IMR-90 (cell line): Measurements from ENCODE around the gene CCP110. TPM values are rescaled to one million over a fixed set of nuclear protein-coding genes. Genes with fewer than 3 reads are reported as not detected.
A peak's percentile ranks its signal among the peaks of the same experiment; 100 is the strongest.

Experiments
- ATAC-seq: fragments of 200-7000 bp; cut with Tn5 transposase; 2 replicates; pipeline ENCODE4 v1.9.1; 2020; ENCODE audit warnings: low read depth, mild to moderate bottlenecking, moderate library complexity
- Bru-seq: library from RNA; stranded (reverse); fragments of 400-500 nt; gene quantifications from one replicate; lab custom pipeline; 2021; lab: Mats Ljungman, UMichigan
- BruChase-seq, 2 experiments: library from RNA; stranded (reverse); fragments of 400-500 nt; gene quantifications; one replicate each; lab custom pipeline; 2021; lab: Mats Ljungman, UMichigan
- BruUV-seq: library from RNA; stranded (reverse); fragments of 400-500 nt; replicated peaks from 2 replicates; lab custom pipeline; 2021; lab: Mats Ljungman, UMichigan
- CTCF ChIA-PET: fragments of 300-600 bp; formaldehyde crosslinking; extraction: SDS; loops from one replicate; lab custom pipeline; 2021; ENCODE audit warnings: antibody characterized with exemption; lab: Yijun Ruan, JAX
- POLR2A ChIA-PET: fragments of 300-600 bp; sonication (Branson Sonifier 250); formaldehyde crosslinking; loops from one replicate; lab custom pipeline; 2022; ENCODE audit warnings: antibody characterized with exemption; ENCODE audit not compliant: unreplicated experiment; lab: Charles Lee
- DNase-seq: peaks from one replicate; pipeline ENCODE4 v3.0.0; 2013
- H2AFZ ChIP-seq: replicated peaks from 2 replicates; pipeline ENCODE3; 2013; ENCODE audit warnings: low read length, mild to moderate bottlenecking; ENCODE audit not compliant: poor library complexity
- H2AK5ac ChIP-seq: 2 replicates; pipeline ENCODE4 v1.6.1; 2013; ENCODE audit warnings: low read depth, low read length, inconsistent platforms
- H2AK9ac ChIP-seq: replicated peaks from 2 replicates; pipeline ENCODE3; 2013; ENCODE audit warnings: mild to moderate bottlenecking, low read depth, low read length, moderate library complexity; ENCODE audit not compliant: poor library complexity
- H2BK120ac ChIP-seq: 2 replicates; pipeline ENCODE4 v1.6.1; 2013; ENCODE audit warnings: low read depth, low read length, inconsistent platforms
- H2BK15ac ChIP-seq: 3 replicates; pipeline ENCODE4 v1.6.1; 2013; ENCODE audit warnings: low read depth, low read length, inconsistent platforms
- H2BK20ac ChIP-seq: 2 replicates; pipeline ENCODE4 v1.6.1; 2013; ENCODE audit warnings: low read depth, mild to moderate bottlenecking, inconsistent platforms, low read length, moderate library complexity
- H2BK5ac ChIP-seq: 2 replicates; pipeline ENCODE4 v1.6.1; 2013; ENCODE audit warnings: mild to moderate bottlenecking, low read depth, low read length, inconsistent platforms; ENCODE audit not compliant: poor library complexity, severe bottlenecking
- H3K14ac ChIP-seq: replicated peaks from 2 replicates; pipeline ENCODE4 v1.6.1; 2013; ENCODE audit warnings: low read depth, low read length, inconsistent platforms
- H3K18ac ChIP-seq: 2 replicates; pipeline ENCODE4 v1.6.1; 2013; ENCODE audit warnings: low read depth, low read length, control low read depth
- H3K23ac ChIP-seq: 2 replicates; pipeline ENCODE4 v1.6.1; 2013; ENCODE audit warnings: low read depth, low read length, inconsistent platforms
- H3K27ac ChIP-seq: 2 replicates; pipeline ENCODE4 v1.5.1; 2013; ENCODE audit warnings: mild to moderate bottlenecking, control low read depth, low read length; ENCODE audit not compliant: insufficient read depth
- H3K27me3 ChIP-seq: 2 replicates; pipeline ENCODE4 v1.6.1; 2013; ENCODE audit warnings: low read length; ENCODE audit not compliant: control insufficient read depth, insufficient read depth
- H3K36me3 ChIP-seq: 2 replicates; pipeline ENCODE4 v1.6.1; 2013; ENCODE audit warnings: low read length, mixed read lengths; ENCODE audit not compliant: control insufficient read depth, insufficient read depth
- H3K4ac ChIP-seq: 2 replicates; pipeline ENCODE4 v1.6.1; 2013; ENCODE audit warnings: low read depth, low read length, inconsistent platforms
- H3K4me1 ChIP-seq: 2 replicates; pipeline ENCODE4 v1.6.1; 2013; ENCODE audit warnings: low read length, mixed read lengths; ENCODE audit not compliant: control insufficient read depth, insufficient read depth
- H3K4me2 ChIP-seq: 2 replicates; pipeline ENCODE4 v1.6.1; 2013; ENCODE audit warnings: low read depth, mild to moderate bottlenecking, control low read depth, low read length, moderate library complexity
- H3K4me3 ChIP-seq: 2 replicates; pipeline ENCODE4 v1.5.1; 2013; ENCODE audit warnings: low read depth, mild to moderate bottlenecking, control low read depth, low read length, moderate library complexity; ENCODE audit not compliant: insufficient read depth
- H3K56ac ChIP-seq: 2 replicates; pipeline ENCODE4 v1.6.1; 2013; ENCODE audit warnings: low read length, inconsistent platforms; ENCODE audit not compliant: insufficient read depth; ENCODE audit errors: extremely low read depth
- H3K79me1 ChIP-seq, 2 experiments: 2 replicates each; pipeline ENCODE4 v1.6.1; 2013; ENCODE audit warnings: low read length in 2 of 2, inconsistent platforms in 1 of 2, low read depth in 1 of 2
- H3K9ac ChIP-seq: 2 replicates; pipeline ENCODE4 v1.6.1; 2013; ENCODE audit warnings: low read depth, low read length, control low read depth
- H3K9me1 ChIP-seq: 2 replicates; pipeline ENCODE4 v1.6.1; 2013; ENCODE audit warnings: low read length, inconsistent platforms; ENCODE audit not compliant: insufficient read depth
- H3K9me3 ChIP-seq: 2 replicates; pipeline ENCODE4 v1.6.1; 2013; ENCODE audit warnings: low read length; ENCODE audit not compliant: control insufficient read depth, insufficient read depth
- H4K20me1 ChIP-seq: 2 replicates; pipeline ENCODE4 v1.6.1; 2013; ENCODE audit warnings: low read length, inconsistent platforms; ENCODE audit not compliant: insufficient read depth
- H4K5ac ChIP-seq: 2 replicates; pipeline ENCODE4 v1.6.1; 2013; ENCODE audit warnings: mild to moderate bottlenecking, low read depth, low read length, control low read depth
- H4K8ac ChIP-seq, 2 experiments: 2 replicates each; pipeline ENCODE4 v1.6.1; 2013; ENCODE audit warnings: low read depth in 2 of 2, low read length in 2 of 2, control low read depth in 1 of 2, inconsistent platforms in 1 of 2
- H4K91ac ChIP-seq: 2 replicates; pipeline ENCODE4 v1.6.1; 2013; ENCODE audit warnings: low read depth, low read length, inconsistent platforms; ENCODE audit not compliant: insufficient read depth
- ELK1 ChIP-seq: fragments of 150-350 bp; IDR thresholded peaks from 2 replicates; pipeline ENCODE4 v1.6.1; 2016; ENCODE audit warnings: low read depth, mild to moderate bottlenecking, low read length, moderate library complexity, borderline replicate concordance
- MXI1 ChIP-seq: IDR thresholded peaks from 2 replicates; pipeline ENCODE4 v1.6.1; 2012; ENCODE audit warnings: low read depth, mild to moderate bottlenecking, low read length, moderate library complexity, borderline replicate concordance
- POLR2A ChIP-seq: IDR thresholded peaks from 2 replicates; pipeline ENCODE4 v1.6.1; 2012; ENCODE audit warnings: mild to moderate bottlenecking, low read depth, low read length
- RAD21 ChIP-seq: IDR thresholded peaks from 2 replicates; pipeline ENCODE4 v1.6.1; 2012; ENCODE audit warnings: low read length, improper control_type of control experiment
- RCOR1 ChIP-seq: IDR thresholded peaks from 2 replicates; pipeline ENCODE4 v1.6.1; 2012; ENCODE audit warnings: mild to moderate bottlenecking, low read length, improper control_type of control experiment; ENCODE audit not compliant: insufficient replicate concordance
- whole genome bisulfite sequencing, 2 experiments: methylation state at CpG; one replicate each; pipeline versions ENCODE4 v1.1.5 to v1.1.7; 2013; ENCODE audit warnings: missing lambda C conversion rate in 2 of 2; ENCODE audit not compliant: insufficient read length in 1 of 2; ENCODE audit errors: extremely low coverage in 2 of 2; 5-methylcytosine and 5-hydroxymethylcytosine counted together
- dilution Hi-C: fragments of 300-500 bp; cut with HindIII; formaldehyde crosslinking; loops from one replicate; pipeline ENCODE4 v1.14.3; 2018; ENCODE audit warnings: low sequenced_read_pairs; ENCODE audit not compliant: unreplicated experiment
- in situ Hi-C: fragments of 300-500 bp; cut with MboI; formaldehyde crosslinking; loops from 3 replicates; pipeline ENCODE4 v1.14.3; 2019; ENCODE audit warnings: low sequenced_read_pairs, inconsistent platforms, mixed read lengths
- intact Hi-C: fragments of 100-400 bp; cut with micrococcal nuclease; formaldehyde crosslinking; loops from 2 replicates; pipeline ENCODE4 v1.10.0; 2022
- long read RNA-seq: library from polyadenylated mRNA; unstranded; transcript quantifications from one replicate; pipeline ENCODE4 v2.0.0, GENCODE V29; 2021; ENCODE audit not compliant: unreplicated experiment
- polyA plus RNA-seq, 3 experiments: library from polyadenylated mRNA; depleted of rRNA; stranded (reverse); fragments of >200 nt; gene quantifications; 2 replicates each; pipeline ENCODE4 v1.2.3, GENCODE V29; 2012; ENCODE audit warnings: low replicate concordance in 1 of 3
- total RNA-seq: library from RNA; depleted of rRNA; stranded (reverse); fragments of >200 nt; gene quantifications from 2 replicates; pipeline ENCODE4 v1.2.3, GENCODE V29; 2012; rRNA removed
- TF ChIP-seq, protein P1 (sequence below): fragments of 150-350 bp; IDR thresholded peaks from 2 replicates; pipeline ENCODE4 v1.6.1; 2017; ENCODE audit warnings: mild to moderate bottlenecking, antibody characterized with exemption, low read length, low read depth

CCP110 gene, protein sequence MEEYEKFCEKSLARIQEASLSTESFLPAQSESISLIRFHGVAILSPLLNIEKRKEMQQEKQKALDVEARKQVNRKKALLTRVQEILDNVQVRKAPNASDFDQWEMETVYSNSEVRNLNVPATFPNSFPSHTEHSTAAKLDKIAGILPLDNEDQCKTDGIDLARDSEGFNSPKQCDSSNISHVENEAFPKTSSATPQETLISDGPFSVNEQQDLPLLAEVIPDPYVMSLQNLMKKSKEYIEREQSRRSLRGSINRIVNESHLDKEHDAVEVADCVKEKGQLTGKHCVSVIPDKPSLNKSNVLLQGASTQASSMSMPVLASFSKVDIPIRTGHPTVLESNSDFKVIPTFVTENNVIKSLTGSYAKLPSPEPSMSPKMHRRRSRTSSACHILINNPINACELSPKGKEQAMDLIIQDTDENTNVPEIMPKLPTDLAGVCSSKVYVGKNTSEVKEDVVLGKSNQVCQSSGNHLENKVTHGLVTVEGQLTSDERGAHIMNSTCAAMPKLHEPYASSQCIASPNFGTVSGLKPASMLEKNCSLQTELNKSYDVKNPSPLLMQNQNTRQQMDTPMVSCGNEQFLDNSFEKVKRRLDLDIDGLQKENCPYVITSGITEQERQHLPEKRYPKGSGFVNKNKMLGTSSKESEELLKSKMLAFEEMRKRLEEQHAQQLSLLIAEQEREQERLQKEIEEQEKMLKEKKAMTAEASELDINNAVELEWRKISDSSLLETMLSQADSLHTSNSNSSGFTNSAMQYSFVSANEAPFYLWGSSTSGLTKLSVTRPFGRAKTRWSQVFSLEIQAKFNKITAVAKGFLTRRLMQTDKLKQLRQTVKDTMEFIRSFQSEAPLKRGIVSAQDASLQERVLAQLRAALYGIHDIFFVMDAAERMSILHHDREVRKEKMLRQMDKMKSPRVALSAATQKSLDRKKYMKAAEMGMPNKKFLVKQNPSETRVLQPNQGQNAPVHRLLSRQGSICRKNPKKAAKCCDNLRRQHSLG
- 7.7 and 11.9 TPM in 2 replicates for total RNA-seq
- 3.7 and 4.7 TPM in 2 replicates for polyA plus RNA-seq (2012; rRNA removed)
- polyA plus RNA-seq (2012; cell fraction: cytosol; rRNA removed), result 0.62 and 0.67 TPM in 2 replicates
- 0.50 and 3.1 TPM in 2 replicates for polyA plus RNA-seq (2012; cell fraction: nucleus; rRNA removed; ENCODE audit: low replicate concordance)
- percentile 50 among the genes with signal in this experiment for Bru-seq, nascent RNA
- BruChase-seq, experiment 1, labeled RNA remaining after a 6-hour chase, result percentile 59 among the genes with signal in this experiment
- percentile 68 among the genes with signal in this experiment for BruChase-seq, experiment 2, labeled RNA remaining after a 2-hour chase
- long read RNA-seq, full-length matches to known transcripts, result 2 of 10 reads
- long read RNA-seq, partial matches to known transcripts, result 7 of 10 reads
- long read RNA-seq, other reads (novel, unspliced or antisense), result 1 of 10 reads

GRCh38 chr16:19523559-19524355 is at the start of gene CCP110:
Gene CCP110 (plus strand): TSS chr16:19523942. CDS start chr16:19527882, 3,940 bp downstream.
- H3K23ac ChIP-seq, result peak within 1 kb of the TSS; percentile 80
- peaks cover 3% of the 10 kb centered on the region; the same call in 1 of the 2 replicates for H3K36me3 ChIP-seq
- H3K27me3 ChIP-seq, result no peaks in the 10 kb centered on the region
- no peak within 1 kb of the TSS for H2BK120ac ChIP-seq
- H4K20me1 ChIP-seq, result no peaks in the 10 kb centered on the region
- peak within 1 kb of the TSS; percentile 68; the same call in 1 of the 2 replicates for H3K27ac ChIP-seq
- DNase-seq (peak; percentile 96), ATAC-seq (peak; percentile 84)
- peak within 1 kb of the TSS; percentile 98 for H2AK9ac ChIP-seq
- no peak for TF ChIP-seq RCOR1
- TF ChIP-seq, protein P1, sequence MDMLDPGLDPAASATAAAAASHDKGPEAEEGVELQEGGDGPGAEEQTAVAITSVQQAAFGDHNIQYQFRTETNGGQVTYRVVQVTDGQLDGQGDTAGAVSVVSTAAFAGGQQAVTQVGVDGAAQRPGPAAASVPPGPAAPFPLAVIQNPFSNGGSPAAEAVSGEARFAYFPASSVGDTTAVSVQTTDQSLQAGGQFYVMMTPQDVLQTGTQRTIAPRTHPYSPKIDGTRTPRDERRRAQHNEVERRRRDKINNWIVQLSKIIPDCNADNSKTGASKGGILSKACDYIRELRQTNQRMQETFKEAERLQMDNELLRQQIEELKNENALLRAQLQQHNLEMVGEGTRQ, result peak; percentile 13; the same call in 1 of the 2 replicates
- peak; percentile 46; the same call in 1 of the 2 replicates for TF ChIP-seq POLR2A
- peak; percentile 77; the same call in 1 of the 2 replicates for TF ChIP-seq MXI1
- TF ChIP-seq RAD21, result no peak
- TF ChIP-seq ELK1, result 0 out of 2 replicates have a peak, but pooled peaks have one; percentile 24
- no peak within 1 kb of the TSS for H3K18ac ChIP-seq
- peaks cover 25 to 58% of the 10 kb centered on the region in 2 experiments for H3K79me1 ChIP-seq
- H4K5ac ChIP-seq, result no peak within 1 kb of the TSS
- ChIA-PET POLR2A (interaction anchor here (0.6 kb wide), 1 partner anchor 724 kb away, joined by 3 read pairs; no protein-coding TSS in a partner anchor), CTCF (interaction anchor here (1.0 kb wide), 1 partner anchor 21 kb away, joined by 3 read pairs; no protein-coding TSS in a partner anchor)
- H2BK5ac ChIP-seq, result no peak within 1 kb of the TSS
- H3K14ac ChIP-seq, result peak within 1 kb of the TSS; percentile 57
- BruUV-seq, result no TSS peak
- peak within 1 kb of the TSS; percentile 78 for H3K4me2 ChIP-seq
- in situ Hi-C loops, result no loop called here
- H3K56ac ChIP-seq, result peak within 1 kb of the TSS; percentile 39; the same call in 1 of the 2 replicates
- no peak within 1 kb of the TSS for H2BK15ac ChIP-seq
- no peak within 1 kb of the TSS for H2AK5ac ChIP-seq
- H2BK20ac ChIP-seq, result no peak within 1 kb of the TSS
- H3K4me3 ChIP-seq, result peak within 1 kb of the TSS; percentile 86
- dilution Hi-C loops, result no loop called here
- WGBS, 2 experiments, result 0% methylated on average over 14 of the region's 51 CpGs; no CpG with 5 or more reads in 1 of the 2 experiments
- H3K9me1 ChIP-seq, result peaks cover 5% of the 10 kb centered on the region
- peak within 1 kb of the TSS; percentile 27 to 55; a peak in 3 of 4 replicates for H4K8ac ChIP-seq
- no peak within 1 kb of the TSS for H3K4ac ChIP-seq
- H4K91ac ChIP-seq, result peak within 1 kb of the TSS; percentile 54; the same call in 1 of the 2 replicates
- peak within 1 kb of the TSS; percentile 76 for H3K9ac ChIP-seq
- peak within 1 kb of the TSS; percentile 99 for H2AFZ ChIP-seq
- peaks cover 3% of the 10 kb centered on the region; the same call in 1 of the 2 replicates for H3K4me1 ChIP-seq
- intact Hi-C loops, result loop anchor here (2.0 to 5.0 kb wide), 3 partner anchors 31 to 436 kb away; partner anchors contain the start of genes ITPRIPL2 and VPS35L
- H3K9me3 ChIP-seq, result no peaks in the 10 kb centered on the region
